Measurements from ENCODE around the gene UBASH3B.
"Not testable (repeated sequence)": the region's sequence is repeated elsewhere in the genome, so short reads cannot be mapped to it uniquely, and the experiment has no call there.

UBASH3B gene

GRCh38 chr11:122843281-122844141 lies 188.0 kb downstream of the UBASH3B start:
- in situ Hi-C loops (cut with MboI; ENCODE audit: low sequenced_read_pairs): no loop called here

GRCh38 chr11:122847466-122847865 lies 191.9 kb downstream of the UBASH3B start:
- in situ Hi-C loops (cut with MboI; ENCODE audit: low sequenced_read_pairs): no loop called here

- in situ Hi-C loops (cut with MboI; ENCODE audit: low sequenced_read_pairs): no loop called here
Measured at GRCh38 chr11:122848186-122848585, 192.7 kb downstream of the UBASH3B start.

- in situ Hi-C loops (cut with MboI; ENCODE audit: low sequenced_read_pairs): no loop called here
Measured at GRCh38 chr11:122850076-122850631, 194.6 kb downstream of the UBASH3B start.

GRCh38 chr11:122851366-122851966 lies 195.9 kb downstream of the UBASH3B start:
- in situ Hi-C loops (cut with MboI; ENCODE audit: low sequenced_read_pairs): no loop called here

- in situ Hi-C loops (cut with MboI; ENCODE audit: low sequenced_read_pairs): no loop called here
Measured at GRCh38 chr11:122852074-122852795, 196.7 kb downstream of the UBASH3B start.

- in situ Hi-C loops (cut with MboI; ENCODE audit: low sequenced_read_pairs): no loop called here
Measured at GRCh38 chr11:122852796-122853160, 197.3 kb downstream of the UBASH3B start.

- in situ Hi-C loops (cut with MboI; ENCODE audit: low sequenced_read_pairs): no loop called here
Measured at GRCh38 chr11:122853261-122853660, 197.7 kb downstream of the UBASH3B start.

GRCh38 chr11:122853971-122854446 lies 198.5 kb downstream of the UBASH3B start:
- in situ Hi-C loops (cut with MboI; ENCODE audit: low sequenced_read_pairs): no loop called here

GRCh38 chr11:122861631-122862030 lies 206.1 kb downstream of the UBASH3B start:
- in situ Hi-C loops (cut with MboI; ENCODE audit: low sequenced_read_pairs): no loop called here

GRCh38 chr11:122862091-122862490 lies 206.6 kb downstream of the UBASH3B start:
- in situ Hi-C loops (cut with MboI; ENCODE audit: low sequenced_read_pairs): no loop called here

GRCh38 chr11:122863154-122863553 lies 207.6 kb downstream of the UBASH3B start:
- in situ Hi-C loops (cut with MboI; ENCODE audit: low sequenced_read_pairs): not testable (repeated sequence)

- in situ Hi-C loops (cut with MboI; ENCODE audit: low sequenced_read_pairs): no loop called here
Measured at GRCh38 chr11:122863704-122864326, 208.3 kb downstream of the UBASH3B start.

Measured in hTERT RPE-1 (cell line).